Adrenal gland (tissue), 5 donors: Measurements from ENCODE around the gene C19orf25.

Experiments
- CTCF ChIP-seq, 6 experiments: fragments of 450-650 bp in 4 of 6; fragments of 200-600 bp in 2 of 6; sonication (generic) in 1 of 6; IDR thresholded peaks; 1 replicate in 5 of 6; 2 replicates in 1 of 6; pipeline versions ENCODE4 v1.5.1 to v1.8.0; 2016 to 2021; ENCODE audit warnings: antibody characterized with exemption in 6 of 6, mild to moderate bottlenecking in 2 of 6, moderate library complexity in 1 of 6
- POLR2A ChIP-seq, 2 donors: fragments of 450-650 bp; IDR thresholded peaks; one replicate each; pipeline ENCODE4 v1.6.1; 2017; ENCODE audit warnings: antibody characterized with exemption in 2 of 2, mild to moderate bottlenecking in 2 of 2, moderate library complexity in 1 of 2
- donor health status: DM: no; HTN: no; CAD: no.

- TF ChIP-seq POLR2A (IDR thresholded peaks at IDR 0.05) (no peak), CTCF (IDR thresholded peaks at IDR 0.05) (no peak)
Measured at GRCh38 chr19:1441677-1442438, 37.2 kb downstream of the C19orf25 start.
